ENCODE results near the gene PLD5.
"Not testable (repeated sequence)": the region's sequence is repeated elsewhere in the genome, so short reads cannot be mapped to it uniquely, and the experiment has no call there.

Gene PLD5

DNA sequence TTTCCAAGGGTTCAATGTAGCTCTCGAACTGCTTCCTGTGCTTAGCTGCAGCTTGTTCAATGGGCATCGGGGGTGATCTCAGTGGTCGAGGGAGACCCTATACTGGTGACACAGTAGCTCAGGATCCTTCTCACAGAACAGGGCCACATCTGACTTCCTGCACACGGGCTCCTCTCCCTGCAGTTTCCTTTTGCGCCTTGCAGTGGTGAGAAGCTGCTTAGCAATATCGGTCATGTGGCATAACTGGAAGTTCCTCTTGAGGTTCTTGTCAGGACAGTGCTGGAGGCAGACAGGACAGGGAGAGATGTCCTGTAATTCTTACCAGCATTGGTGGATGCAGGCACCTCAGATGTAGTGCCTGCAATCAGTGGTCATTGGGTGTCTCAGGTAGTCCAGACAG lies 385.1 kb downstream of the PLD5 start:
- no peak for DNase-seq

GRCh38 chr1:242133796-242134195 lies 390.7 kb downstream of the PLD5 start:
- no peak for DNase-seq

DNA sequence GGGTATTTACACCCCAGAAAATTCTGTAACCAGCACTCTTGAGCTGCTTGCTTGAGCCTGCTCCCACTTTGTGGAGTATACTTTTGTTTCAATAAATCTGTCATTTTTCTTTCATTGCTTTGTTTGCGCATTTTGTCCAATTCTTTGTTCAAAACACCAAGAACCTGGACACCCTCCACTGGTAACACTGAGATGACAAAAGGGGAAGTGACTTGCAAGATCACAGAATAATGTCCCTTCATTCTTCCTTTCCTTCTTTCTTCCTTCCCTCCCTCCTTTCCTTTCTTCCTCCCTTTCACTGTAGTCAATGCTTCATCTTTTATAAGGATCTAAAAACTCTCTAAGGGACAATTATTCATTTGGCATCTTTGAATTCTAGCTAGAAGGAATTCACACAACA lies 391.1 kb downstream of the PLD5 start:
- DNase-seq = no peak

- no peak for DNase-seq
These were observed 392.2 kb downstream of the PLD5 start for GRCh38 chr1:242132121-242132817.

- DNase-seq = peak; percentile 35
These were observed 395.5 kb downstream of the PLD5 start for GRCh38 chr1:242128951-242129502.

GRCh38 chr1:242120432-242120831 lies 404.1 kb downstream of the PLD5 start:
- DNase-seq = no peak

- no peak for DNase-seq
These were observed 423.6 kb downstream of the PLD5 start for GRCh38 chr1:242100921-242101320.

- not testable (repeated sequence) for DNase-seq
These were observed 427.2 kb downstream of the PLD5 start for GRCh38 chr1:242097283-242097682.

- no peak for DNase-seq
These were observed 431.4 kb downstream of the PLD5 start for GRCh38 chr1:242093116-242093515.

DNA sequence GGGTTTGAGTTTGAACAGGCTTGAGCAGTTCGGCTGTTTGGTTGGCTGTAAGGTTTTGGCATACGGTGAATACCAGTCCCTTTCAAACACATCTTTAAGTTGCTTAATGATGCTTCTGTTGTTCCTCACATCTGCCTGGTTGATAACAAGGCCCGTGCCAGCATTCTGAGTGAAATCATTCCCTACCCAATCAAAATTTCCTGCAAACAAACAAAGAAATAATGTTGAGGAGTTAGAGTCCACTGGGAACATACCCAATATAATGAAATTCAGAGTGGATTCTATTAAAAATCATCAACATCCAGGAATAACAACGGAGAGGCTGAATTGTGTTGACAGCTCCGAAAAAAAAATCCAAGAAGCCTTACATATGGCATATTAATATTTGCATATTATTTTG lies 434.6 kb downstream of the PLD5 start:
- no peak for DNase-seq

DNA sequence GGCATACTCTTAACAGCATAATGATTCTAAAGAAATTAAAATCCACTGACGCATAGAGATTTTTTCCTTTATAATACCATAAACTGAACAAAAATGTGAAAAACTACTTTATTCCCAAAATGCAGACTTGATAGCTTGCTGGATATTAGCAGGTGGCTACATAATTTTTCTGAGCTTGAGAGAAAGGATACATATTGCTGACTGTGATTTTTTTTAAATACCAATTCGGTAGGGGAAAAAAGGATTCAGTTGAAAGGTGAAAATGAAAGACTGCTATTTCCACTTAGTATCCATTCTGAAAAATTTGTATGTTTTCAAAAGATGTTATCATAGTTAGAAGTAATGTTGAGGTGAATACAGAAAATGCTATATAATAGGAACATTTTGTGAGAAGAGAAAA lies 435.6 kb downstream of the PLD5 start:
- no peak for DNase-seq

GRCh38 chr1:242086706-242087105 lies 437.8 kb downstream of the PLD5 start:
- DNase-seq = no peak

DNA sequence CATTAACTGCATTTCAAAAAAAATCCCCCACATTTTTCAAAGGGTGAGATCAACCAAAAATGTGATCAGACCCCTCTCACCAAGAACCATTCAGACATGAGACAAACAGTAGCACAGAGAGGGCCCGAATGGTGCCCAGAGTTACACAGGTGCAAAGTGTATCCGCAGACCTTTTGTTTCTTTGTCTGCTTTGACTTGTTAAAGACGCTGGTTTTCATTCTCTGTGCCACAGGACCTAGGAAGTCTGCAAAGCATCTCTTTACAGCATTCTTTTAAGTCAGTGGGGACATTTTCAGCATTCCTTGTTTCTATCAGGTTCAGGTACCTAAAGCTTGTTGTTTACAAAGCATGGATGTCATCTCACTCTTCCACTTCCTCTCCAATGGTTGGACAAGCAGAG lies 438.4 kb downstream of the PLD5 start:
- no peak for DNase-seq

DNA sequence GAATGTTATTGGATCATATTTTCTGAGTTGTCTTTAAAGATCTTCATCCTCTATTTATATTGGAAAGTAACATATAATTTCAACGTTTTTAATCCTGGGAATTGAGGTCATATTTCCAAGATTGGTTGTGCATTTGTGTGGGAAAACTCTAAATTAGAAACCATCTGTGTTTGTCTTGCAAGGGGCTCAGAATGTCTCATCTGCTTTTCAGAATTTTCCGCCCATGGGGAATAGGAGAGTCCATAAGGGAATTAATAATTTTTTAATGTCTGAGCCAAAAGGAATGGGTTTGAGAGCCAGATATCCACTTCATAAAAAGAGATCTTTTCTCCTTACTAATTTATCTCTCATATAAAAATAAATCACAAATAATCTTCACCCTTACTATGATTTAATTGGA lies 440.8 kb downstream of the PLD5 start:
- no peak for DNase-seq

GRCh38 chr1:242081446-242081845 lies 443.1 kb downstream of the PLD5 start:
- DNase-seq = peak; percentile 2

DNA sequence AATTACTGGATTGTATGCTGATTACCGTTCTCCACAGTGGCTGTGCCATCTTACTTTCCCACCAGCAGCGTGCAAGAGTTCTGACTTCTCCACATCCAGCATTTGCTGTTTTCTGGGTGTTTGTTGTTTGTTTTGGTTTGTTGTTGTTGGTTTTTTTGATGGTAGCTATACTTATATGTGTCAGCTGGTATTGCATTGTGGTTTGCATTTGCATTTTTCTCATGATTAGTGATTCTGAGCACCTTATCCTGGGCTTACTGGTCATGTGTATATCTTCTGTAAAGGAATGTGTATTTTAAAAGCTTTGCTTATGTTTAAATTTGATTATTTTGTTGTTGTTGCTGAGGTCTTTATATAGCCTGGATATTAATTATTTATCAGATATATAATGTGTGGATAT lies 458.7 kb downstream of the PLD5 start:
- no peak for DNase-seq

DNA sequence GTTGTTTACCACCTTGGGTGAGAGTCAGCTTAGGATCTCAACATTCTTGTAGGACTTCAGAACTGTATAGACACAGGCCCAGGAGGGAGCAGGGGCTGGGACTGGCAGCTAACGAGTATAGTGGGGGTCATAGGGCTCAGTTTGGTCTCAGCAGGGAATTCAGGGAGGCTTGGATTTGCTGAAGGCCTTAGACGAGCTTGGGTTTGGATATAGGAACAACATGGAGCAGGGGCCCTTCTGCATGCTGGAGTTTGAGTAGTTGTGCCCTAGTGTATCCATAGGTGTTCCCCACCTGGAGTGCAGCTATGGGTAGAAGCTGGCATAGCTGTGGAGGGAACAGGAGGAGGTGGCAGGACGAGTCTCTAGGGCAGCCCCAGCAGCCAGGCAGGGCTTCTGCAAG lies 462.2 kb downstream of the PLD5 start:
- no peak for DNase-seq

GRCh38 chr1:242059976-242060375 lies 464.5 kb downstream of the PLD5 start:
- no peak for DNase-seq

DNA sequence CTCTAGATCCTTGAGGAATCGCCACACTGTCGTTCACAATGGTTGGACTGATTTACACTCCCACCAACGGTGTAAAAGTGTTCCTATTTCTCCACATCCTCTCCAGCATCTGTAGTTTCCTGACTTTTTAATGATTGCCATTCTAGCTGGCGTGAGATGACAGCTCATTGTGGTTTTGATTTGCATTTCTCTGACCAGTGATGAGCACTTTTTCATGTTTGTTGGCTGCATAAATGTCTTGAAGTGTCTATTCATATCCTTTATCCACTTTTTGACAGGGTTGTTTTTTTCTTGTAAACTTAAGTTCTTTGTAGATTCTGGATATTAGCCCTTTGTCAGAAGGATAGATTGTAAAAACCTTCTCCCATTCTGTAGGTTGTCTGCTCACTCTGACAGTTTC lies 465.9 kb downstream of the PLD5 start:
- not testable (repeated sequence) for DNase-seq

DNA sequence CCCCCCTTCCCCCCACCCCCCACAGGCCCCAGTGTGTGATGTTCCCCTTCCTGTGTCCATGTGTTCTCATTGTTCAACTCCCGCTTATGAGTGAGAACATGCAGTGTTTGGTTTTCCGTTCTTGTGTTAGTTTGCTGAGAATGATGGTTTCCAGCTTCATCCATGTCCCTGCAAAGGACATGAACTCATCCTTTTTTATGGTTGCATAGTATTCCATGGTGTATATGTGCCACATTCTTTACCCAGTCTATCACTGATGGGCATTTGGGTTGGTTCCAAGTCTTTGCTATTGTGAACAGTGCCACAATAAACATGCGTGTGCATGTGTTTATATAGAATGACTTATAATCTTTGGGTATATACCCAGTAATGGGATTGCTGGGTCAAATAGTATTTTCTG lies 466.3 kb downstream of the PLD5 start:
- not testable (repeated sequence) for DNase-seq

DNA sequence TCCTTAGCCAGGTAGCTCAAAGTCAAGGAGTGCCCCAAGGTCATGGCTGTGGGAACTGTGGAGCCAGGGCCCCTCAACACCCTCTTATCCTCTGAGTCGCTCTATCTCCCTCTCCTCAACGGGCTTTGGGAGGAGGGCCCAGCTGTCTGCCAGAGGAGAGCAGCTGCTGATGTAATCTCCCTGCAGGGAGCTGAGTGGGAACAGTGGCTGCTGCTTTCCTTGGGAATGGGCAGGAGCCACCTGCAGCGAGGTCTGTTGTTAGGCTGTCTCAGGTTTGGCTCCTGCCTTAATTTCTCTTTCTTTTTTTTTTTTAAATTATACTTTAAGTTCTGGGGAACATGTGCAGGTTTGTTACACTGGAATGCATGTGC lies 466.8 kb downstream of the PLD5 start:
- DNase-seq = no peak

GRCh38 chr1:242056988-242057744 lies 467.3 kb downstream of the PLD5 start:
- DNase-seq = no peak

DNA sequence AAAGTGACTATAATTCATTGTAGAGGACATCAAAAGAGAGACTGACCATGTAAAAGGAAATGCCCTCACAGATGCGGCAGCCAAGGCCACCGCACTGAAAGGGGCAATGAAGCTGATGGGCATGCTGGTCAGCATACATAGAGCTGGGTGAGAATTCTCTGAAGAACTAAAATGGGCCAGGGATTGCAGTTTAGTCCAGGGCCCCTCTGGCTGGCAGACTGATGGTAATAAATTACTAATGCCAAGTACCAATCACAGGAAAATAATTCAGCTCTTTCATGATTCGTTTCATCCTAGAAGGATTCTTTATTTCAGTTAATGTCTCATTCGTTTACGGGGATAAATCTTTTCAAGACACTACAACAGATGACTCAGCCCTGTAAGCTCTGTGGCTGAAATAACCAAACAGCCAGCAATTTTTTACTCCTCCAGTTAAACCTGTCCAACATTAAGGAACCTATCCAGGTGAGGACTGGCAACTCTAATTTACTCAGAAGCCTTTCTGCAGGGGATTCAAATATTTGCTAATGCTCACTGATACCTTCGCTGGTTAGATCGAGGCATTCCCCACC lies 468.7 kb downstream of the PLD5 start:
- no peak for DNase-seq

DNA sequence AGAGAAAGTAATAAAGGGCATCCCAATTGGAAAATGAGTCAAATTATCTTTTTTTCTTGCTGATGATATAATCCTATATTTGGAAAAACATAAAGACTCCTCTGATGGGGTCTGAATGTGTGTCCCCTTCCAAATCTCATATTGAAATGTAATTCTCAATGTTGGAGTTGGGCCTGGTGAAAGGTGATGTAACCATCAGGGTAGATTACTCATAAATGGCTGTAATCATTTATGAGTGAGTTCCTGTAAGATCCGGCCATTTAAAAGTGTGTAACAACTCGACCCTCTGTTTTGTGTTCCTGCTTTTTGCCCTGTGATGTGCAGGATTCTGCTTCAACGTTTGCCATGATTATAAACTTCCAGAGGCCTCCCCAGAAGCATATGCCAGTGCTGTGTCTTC lies 481.3 kb downstream of the PLD5 start:
- no peak for DNase-seq
